Measurements from ENCODE around the gene IRF2BP2.
A peak's percentile ranks its signal among the peaks of the same experiment; 100 is the strongest.
"Not testable (repeated sequence)": the region's sequence is repeated elsewhere in the genome, so short reads cannot be mapped to it uniquely, and the experiment has no call there.

Gene IRF2BP2

DNA sequence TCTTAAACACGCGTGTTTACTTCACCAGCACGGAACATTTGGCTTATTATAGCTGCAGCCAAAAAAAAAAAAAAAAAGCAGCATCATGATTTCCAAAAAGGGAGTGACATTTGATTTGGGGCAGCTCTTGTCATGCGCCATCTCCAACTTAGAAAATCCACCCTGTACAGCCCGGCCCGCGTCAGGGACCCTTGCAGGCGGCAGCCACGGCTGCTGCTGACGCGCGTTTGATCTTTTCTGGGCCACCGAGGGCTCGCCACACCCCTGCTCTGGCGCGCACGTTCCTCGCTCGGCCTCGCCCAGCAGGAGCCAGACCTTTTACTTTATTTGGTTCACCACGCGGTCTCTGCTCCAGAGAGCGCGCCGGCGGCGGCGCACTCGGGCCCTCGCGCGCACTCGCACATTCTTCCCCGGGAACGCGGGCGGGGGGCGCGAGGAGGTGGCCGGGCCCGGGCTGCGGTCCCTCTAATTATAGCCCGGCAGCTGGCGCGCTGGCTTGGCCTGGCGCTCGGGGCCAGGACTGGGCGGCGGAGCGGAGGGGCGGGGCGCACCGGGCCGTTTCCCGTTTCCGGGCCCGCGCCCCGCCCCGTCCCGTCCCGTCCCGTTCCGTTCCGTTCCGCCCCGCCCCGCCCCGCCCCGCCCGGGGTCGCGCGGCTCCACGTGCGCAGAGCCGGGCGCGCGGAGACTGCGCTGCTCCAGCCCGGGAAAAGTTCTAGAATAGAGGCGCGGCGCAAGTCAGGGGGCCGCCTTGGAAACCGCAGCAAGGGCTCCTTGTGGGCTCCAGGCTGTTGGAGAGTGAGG is 10.2 kb downstream of the IRF2BP2 start:
- DNase-seq: peak; percentile 79

DNA sequence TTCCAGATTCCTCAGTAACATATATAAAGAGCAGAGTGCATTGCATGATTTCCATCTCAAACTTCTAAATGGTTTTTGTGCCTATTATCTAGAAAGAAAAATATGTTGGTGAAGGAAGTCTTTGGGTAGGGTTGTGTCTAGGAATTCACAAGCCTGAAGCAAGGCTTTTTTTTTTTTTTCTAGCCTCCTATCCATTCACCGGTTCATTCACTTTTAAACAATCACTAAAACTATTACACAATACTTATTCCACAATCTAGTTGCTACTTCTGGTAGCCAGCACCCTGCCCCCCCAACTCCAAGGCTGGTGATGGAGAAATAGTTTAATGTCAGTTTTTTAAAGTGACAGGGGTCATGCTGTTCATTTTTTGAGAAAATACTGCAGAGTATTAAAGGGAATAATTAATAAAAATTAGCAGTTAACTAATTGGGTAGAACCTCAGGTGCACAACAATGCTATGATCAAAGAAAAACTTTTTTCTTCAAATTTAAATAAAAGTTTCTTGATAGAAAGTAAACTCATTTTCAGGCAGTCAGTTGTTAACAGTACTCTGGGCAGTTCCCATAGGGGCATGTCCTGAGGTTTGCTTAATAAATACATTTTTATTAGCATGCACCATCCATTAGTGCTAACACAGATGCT is 10.9 kb downstream of the IRF2BP2 start:
- no peak for DNase-seq

DNA sequence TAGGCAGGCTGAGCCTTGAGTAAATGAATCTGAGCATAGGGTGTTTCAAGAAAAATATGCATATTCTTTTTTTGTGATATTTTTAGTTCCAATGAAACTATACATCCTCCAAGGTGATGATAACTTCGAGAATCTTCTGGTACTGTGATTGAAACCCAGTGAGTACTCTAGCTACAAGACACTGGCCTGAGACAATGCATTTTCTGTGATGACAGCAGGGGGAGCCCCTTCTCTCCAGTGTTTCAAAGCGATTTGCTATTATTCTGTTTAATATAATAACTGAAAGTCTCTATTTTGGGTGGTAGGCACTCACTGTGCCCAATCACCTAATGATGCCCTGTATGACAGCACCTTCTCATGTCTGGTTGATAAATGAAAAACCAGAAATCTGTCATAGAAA is 12.1 kb downstream of the IRF2BP2 start:
- DNase-seq: peak; percentile 79

DNA sequence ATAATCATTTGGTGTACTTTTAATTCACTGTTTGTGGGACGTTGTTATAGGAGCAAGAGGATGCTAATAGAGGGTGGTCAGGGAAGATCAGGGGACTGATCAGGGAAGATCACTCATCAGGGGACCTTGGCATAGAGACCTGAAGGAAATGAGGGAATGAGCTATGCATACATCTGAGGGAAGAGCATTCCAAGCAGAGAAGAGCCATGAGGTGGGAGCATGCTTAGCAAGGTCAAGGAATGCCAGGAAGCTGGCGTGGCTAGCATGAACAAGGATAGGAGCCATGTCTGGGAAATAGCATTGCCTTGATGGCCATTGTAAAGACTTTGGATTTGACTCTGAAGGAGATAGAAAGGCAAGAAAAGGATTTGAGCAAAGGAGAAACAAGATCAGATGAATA is 14.1 kb downstream of the IRF2BP2 start:
- no peak for DNase-seq

DNA sequence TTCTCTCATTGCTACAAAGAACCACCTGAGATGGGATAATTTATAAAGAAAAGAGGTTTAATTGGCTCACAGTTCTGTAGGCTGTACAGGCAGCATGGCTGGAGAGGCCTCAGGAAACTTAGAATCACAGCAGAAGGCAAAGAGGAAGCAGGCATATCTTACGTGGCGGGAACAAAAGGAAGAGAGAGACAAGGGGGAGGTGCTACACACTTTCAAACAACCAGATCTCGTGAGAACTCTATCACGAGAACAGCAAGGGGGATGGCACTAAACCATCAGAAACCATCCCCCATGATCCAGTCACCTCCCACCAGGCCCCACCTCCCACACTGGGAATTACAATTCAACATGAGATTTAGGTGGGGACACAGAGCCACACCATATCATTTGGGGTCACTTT is 15.4 kb downstream of the IRF2BP2 start:
- DNase-seq: not testable (repeated sequence)

DNA sequence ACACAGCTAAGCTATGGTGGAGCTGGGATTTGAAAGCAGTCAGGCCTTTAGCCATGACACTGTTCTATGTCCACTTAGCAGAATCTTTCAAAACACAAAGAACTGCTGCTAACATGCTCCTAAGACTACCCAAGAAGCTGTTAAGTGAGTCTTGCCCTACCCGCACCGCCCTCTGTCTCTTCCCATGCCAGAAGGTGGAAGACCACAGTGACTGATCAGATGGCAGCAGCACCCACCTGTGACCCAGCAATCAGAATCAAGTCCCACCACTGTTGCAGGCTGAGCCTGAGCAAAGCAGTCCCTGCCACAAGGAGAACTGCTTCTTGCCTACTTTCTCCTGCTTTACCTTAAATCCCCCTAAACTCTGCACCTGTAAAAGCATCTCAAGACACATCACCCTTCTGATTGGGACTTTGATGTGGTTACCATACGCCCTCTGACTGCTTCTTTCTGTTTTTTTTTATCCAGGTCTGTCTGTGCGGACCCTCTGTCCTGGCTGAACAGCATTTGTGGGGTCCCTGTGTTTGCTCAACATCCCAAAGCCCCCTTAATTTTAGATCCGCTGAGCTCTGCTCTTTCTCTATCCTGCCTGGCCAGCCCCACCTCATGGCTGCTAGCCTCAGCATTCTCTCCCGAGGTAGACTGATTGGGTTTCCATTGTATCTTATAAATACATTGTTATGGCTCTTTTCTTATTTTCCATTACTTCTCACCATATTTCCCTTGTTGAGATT is 16.0 kb downstream of the IRF2BP2 start:
- no peak for DNase-seq

DNA sequence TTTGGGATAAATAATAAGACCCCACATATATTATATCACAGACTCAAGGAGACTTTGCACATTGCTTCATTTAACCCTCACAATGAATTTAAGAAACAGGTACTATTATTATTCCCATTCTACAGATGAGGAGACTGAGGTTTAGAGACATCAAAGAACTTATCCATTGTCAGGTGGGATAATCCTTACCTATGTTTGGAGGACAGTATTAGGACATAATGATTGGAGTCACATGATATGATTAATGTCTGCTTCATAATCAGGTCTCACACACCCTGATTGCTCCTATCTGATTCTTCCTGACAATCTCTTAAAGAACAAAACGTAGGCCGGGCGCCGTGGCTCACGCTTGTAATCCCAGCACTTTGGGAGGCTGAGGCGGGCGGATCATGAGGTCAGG is 16.9 kb downstream of the IRF2BP2 start:
- no peak for DNase-seq

DNA sequence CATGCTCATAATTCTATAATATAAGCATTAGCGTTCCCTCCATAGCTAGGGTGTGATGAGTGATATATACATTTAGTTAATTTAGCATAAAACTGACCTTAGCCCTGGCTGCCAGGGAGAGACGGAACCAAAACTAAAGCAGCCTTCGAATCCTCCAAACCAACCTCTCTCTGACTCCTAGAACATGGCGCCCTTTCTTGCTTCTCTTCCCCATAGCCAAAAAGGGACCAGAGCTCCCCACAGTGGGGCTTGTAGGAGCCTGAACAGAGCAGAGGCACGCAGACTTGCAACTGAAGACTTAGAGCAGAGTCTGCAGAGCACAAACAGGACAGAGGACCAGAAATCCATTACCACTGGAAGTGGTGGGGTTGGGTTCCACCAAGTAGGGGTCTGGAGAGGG is 17.7 kb downstream of the IRF2BP2 start:
- DNase-seq: no peak

DNA sequence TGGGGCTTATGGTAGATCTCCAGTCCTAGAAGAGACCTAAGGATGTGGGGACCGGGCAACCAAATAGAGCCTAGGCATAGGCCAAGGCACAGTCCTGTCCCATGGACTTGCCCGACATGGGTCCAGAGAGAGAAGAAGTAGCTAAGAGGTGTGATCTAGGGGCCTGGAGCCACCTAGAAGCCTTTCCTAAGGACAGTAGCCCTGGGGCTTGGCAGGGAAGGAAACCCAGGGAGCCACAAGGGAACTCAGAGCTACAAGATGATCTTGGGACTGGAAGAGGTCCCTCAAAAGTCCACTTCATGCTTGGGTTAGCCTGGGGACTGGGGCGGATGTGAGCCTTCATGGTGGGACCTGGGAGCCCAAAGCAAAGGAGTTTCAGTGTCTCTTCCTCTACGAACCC is 18.8 kb downstream of the IRF2BP2 start:
- no peak for DNase-seq

DNA sequence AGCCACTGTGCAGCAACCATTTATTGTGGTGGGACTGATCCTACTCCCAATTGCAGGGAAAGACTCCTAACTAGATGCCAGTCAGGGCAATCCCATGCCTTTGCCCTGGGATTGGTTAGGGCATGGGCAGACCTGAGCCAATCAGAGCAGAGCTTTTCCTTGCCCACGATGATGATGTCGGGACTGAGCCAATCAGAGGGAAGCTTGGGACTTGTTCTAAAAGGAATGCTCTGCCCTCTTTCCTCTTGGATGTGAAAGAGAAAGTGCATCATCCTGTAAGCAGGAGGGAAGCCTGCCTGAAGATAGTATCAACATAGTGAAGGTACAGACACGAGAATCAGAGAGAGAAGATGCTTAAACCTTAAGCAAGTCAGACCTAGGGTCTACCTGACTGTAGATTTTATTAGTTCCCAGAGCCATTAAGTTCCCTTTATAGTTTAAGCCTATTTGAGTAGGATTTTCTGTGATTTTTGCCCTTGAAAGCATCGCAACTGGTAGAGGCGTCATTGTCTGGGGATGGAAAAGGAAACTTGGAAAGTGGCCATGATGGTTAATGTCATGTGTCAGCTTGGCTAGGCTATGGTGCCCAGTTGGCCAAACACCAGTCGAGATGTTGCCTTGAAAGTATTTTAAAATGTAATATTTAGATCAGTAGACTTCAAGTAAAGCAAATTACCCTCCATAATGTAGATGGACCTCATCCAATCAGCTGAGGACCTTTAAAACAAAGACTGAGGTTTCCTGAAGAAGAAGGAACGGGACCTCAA is 19.9 kb downstream of the IRF2BP2 start:
- no peak for DNase-seq

DNA sequence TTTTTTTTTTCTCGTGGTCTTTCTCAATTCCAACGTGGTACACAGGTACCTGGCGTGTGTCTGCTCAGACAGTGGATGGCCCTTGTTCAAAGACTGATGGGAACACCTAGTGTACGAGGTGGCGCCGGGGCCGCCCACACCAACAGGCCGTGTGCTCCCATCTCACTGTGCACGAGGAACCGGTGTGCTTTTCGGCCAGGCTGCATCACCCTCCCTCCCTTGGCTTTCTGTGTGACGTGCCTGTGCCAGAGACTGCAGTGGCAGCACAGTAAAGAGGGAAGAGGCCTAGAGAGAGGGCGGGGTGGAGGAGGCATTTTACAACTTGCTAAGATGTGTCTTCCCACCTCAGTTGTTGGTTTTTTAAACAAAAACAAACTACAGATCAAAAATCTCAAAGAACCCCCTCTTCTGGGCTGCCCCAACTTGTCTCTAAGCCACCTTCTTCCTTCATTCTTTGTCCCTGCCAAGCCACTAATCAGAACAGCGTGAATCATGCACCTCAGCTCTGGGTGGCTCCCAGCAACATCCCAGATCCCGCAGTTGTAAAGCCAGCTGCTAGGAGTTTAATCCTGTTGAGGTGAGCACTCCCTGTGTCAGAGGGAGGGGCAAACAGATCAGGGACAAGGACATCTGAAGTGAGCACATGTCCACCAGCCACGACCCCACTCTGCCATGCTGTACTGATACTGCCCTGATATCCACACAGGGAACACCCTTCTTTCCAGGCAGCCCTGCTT is 20.7 kb downstream of the IRF2BP2 start:
- no peak for DNase-seq

DNA sequence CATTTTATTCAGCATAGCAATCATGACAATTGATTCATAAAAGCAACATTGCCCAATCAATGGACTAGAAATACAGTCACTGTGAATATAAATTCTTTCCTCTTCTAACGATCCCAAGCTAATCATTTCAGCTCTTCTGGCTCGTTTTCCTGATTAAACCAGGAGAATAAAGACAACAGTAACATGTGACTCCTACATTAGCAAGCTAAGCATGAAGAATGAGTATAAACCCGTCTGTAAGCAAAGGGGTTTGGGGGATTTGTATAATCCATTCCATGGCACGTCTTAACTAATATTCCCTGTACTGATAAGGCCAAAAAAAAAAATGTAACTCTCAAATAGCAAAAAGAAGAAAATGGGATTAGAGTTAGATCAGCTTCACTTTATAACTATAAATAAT is 21.6 kb downstream of the IRF2BP2 start:
- no peak for DNase-seq

DNA sequence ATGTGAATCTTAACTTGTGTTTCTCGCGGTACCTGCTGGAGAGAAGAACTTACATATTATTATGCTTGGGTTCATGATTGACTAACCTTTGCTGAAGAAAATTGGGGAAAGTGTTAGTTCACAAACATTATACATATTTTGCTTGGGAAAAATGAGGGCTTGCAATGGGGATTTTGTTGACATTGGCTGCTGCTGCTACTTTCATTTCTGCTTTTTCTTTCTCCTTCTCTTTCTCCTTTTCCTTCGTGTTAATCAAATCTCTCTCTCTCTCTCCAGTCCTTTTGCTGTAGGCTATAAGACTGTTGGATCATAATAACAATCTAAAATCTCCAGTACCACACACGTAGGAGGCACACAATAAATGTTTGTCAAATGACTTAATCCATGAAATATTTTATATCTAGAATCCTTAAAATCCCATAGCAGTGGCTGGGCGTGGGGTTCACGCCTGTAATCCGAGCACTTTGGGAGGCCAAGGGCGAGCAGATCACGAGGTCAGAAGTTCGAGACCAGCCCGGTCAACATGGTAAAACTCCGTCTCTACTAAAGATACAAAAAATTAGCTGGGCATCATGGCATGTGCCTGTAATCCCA is 23.0 kb downstream of the IRF2BP2 start:
- no peak for DNase-seq

DNA sequence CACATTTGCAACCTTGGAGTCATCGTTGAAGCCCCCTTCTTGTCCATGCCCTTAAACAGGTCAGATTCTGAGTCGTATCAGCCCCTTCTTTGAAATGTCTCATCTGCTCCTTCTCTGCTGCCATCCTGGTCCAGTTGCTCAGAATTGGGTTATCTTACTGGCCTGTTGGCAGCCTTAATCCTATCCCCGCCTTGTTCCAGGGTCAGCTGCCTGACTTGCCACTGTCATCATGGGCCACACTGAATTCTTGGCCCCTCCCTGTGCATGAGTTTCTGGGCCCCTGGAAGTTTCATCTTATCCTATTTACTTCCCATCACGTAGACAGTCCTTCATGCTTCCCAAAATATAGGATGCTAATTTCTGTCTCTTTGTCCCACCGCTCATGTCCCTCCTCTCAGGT is 23.7 kb downstream of the IRF2BP2 start:
- DNase-seq: no peak

DNA sequence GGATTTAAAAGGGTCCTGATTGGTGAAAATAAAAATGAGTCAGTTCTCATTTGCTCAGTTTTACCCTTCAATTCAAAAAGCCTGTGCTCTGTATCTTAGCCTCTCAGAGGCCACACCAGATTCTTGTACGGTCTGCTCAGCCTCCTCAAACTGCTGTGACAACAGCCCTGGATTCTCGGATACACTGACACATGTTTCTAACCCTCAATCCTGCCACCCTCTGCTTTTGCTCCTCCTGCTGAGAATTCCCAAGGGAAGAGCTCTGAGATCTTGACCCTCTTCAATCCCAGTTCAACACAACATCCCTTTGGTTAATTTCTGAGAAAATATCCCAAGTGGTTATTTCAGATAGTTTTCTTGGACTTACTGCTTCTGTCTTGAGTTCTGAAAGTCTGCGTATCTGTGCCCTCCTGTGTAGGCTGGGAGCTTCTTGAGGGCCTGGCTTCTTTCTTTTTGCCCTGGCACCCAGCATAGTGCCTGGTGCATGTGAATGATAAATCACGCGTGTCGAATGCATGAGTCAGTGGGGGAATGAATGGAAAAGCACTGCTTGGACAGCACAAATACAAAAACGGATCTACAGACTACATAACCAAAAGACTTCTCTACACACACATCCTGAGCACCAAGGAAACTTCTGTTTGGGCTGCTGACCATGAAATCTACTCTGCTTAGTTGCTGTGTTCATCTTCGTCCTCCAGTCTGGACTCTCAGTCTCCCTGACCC is 24.5 kb downstream of the IRF2BP2 start:
- DNase-seq: no peak

DNA sequence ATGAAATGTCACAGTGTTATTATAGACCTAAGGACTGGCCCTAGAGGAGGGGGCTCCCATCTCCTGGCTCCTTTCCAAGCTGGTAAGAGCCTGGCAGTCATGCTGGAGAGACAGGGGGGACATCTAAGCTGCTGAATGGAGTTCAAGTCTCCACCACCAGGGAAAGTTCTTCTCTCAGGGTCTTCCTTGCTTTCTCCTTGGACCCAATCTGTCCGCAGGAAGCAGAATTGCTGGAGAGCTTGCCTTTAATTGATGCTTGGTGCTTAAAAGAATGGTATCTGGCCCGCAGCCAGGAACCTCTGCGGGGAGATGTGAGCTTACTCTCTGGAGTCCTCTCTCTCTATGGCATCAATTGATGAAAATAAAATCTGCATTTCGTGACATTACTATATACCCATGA is 25.1 kb downstream of the IRF2BP2 start:
- no peak for DNase-seq

DNA sequence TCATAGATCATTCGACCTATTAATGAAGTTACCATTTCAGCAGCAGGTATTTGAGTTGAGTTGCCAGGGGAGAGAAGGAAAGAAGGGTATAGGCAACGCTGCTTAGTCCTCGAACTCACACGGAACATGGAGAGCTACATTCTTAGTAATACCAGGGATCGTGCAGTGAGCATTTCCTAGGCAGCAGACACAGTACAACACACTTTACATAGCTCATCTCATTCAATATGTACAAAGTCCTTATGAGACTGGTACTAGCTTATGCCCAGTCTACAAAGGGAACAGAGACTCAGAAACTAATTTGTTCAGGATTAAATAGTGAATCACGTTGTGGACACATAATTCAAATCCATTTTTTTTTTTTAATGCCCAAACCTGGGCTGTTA is 25.6 kb downstream of the IRF2BP2 start:
- DNase-seq: no peak

DNA sequence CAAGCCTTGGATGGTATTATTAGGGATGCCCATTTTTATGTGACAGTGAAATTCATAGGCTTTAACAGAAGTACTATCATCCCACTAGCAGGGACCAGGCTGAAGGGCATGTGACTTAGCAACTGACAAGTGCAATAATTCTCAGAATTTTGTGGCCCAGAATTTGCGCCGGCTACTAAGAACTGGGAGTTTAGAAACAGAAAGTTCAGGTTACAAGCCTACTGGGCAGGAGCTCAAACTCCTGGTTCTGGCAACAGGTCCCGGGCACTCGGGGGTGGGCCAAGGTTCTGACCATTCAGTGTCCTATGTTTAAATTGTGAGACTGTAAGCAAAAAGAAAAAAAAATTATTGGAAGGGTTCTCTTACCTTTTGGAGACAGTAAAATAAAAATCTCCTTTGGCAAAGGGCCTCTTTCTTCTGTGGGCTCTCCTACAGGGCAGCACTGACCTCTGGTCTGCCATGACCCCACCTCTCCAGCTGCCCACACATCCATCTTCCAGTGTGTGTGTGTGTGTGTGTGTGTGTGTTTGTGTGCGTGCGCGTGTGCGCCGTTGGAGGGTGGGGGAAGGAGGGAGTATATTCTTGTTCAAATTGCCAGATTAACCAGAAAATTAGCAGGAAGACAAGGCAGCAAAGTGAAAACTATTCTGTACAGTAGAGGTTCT is 26.1 kb downstream of the IRF2BP2 start:
- no peak for DNase-seq

DNA sequence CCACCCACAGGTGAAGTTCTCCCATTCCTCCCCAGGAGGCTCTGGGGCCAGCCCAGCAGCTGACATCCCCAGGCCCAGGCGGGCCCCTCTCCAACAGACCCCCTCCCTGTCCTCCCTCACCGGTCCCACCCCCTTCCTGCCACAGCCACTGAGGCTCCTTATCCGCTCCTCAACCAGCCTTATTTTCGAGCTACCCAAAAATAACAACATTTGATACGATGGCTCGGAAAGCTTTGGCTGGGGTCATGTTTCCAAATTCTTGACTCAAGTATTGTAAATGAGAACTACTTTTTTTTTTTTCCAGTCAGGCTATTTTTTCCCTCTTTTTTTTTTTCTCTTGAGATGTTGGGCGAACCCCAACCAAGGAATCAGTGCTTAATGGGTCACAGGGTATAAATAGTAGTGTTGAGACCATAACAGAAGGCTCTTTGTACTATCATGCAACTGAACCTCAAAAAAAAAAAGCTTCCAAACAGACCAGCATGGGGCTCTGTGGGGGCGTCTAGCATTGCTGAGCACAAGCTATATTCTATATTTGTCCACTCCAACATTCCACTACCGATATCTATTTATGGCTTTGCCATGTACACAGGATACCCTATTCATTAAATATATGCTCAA is 27.2 kb downstream of the IRF2BP2 start:
- DNase-seq: no peak

DNA sequence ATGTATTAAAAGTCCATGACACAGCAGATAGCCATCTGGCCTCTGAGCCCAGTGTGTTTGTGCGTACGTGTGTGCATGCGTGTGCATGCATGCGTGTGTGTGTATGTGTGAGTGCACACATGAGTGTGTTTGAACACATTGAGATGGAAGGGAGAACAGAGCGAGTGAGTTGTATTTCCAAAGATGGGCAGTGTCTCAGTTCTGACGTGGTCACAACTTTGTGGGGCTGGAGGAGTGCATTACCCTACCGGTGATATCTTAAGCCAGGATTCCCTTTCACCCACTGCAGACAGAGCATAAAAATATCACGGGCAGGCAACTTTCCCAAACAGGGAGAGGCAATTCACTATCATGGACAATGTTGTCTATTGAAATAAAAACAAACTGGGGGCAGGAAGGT is 27.8 kb downstream of the IRF2BP2 start:
- no peak for DNase-seq
